HepG2 (cell line): ENCODE measurements around the gene CCDC91. TPM values are rescaled to one million over a fixed set of nuclear protein-coding genes. Genes with fewer than 3 reads are reported as not detected.

Source experiments
- ATAC-seq: fragments of 200-7000 bp; cut with Tn5 transposase; 3 replicates; pipeline ENCODE4 v1.9.1; 2020; ENCODE audit warnings: mild to moderate bottlenecking, moderate library complexity
- BruUV-seq: library from RNA; stranded (reverse); fragments of 400-500 nt; replicated peaks from 2 replicates; lab custom pipeline; 2021; lab: Mats Ljungman, UMichigan
- CTCF ChIA-PET: fragments of 300-600 bp; formaldehyde crosslinking; extraction: SDS; loops from one replicate; lab custom pipeline; 2021; ENCODE audit warnings: low total read pairs, inconsistent platforms, low intra/inter-chr PET ratio; lab: Yijun Ruan, JAX
- POLR2A ChIA-PET: fragments of 350-600 bp; sonication (Branson Sonifier 250); formaldehyde crosslinking; loops from one replicate; lab custom pipeline; 2020; ENCODE audit warnings: antibody characterized with exemption, inconsistent platforms; lab: Yijun Ruan, JAX
- DNase-seq: peaks from one replicate; pipeline ENCODE4 v3.0.0-alpha.2; 2015; ENCODE audit warnings: low spot score
- FAIRE-seq: peaks from 3 replicates; lab custom pipeline; 2011; peaks lifted over from hg19 to GRCh38; lab: Jason Lieb, UNC
- H2AFZ ChIP-seq: one replicate; pipeline ENCODE4 v1.6.1; 2011; ENCODE audit warnings: low read length, inconsistent platforms
- H3K27ac ChIP-seq: fragments of 300-600 bp; 3 replicates; pipeline ENCODE4 v1.8.0; 2011; ENCODE audit warnings: mixed run types, mild to moderate bottlenecking, mixed read lengths, low read length, inconsistent platforms; ENCODE audit not compliant: insufficient read depth; ENCODE audit errors: extremely low read length
- H3K27me3 ChIP-seq, 2 experiments: fragments of 200-600 bp in 1 of 2; 2 replicates in 1 of 2; 3 replicates in 1 of 2; pipeline versions ENCODE4 v1.6.0 to v1.8.0; 2011; ENCODE audit warnings: low read length in 2 of 2, mild to moderate bottlenecking in 2 of 2, moderate library complexity in 2 of 2, inconsistent platforms in 1 of 2; ENCODE audit not compliant: insufficient read depth in 2 of 2, control insufficient read depth in 1 of 2
- H3K36me3 ChIP-seq, 2 experiments: fragments of 200-600 bp in 1 of 2; replicated peaks in 1 of 2; 2 replicates in 1 of 2; 3 replicates in 1 of 2; pipeline versions ENCODE4 v1.5.1 to v1.8.0; 2011; ENCODE audit warnings: low read length in 2 of 2, inconsistent platforms in 1 of 2; ENCODE audit not compliant: insufficient read depth in 2 of 2, control insufficient read depth in 1 of 2
- H3K4me1 ChIP-seq: 2 replicates; pipeline ENCODE4 v1.5.1; 2012; ENCODE audit warnings: low read length, inconsistent platforms; ENCODE audit not compliant: insufficient read depth
- H3K4me2 ChIP-seq: 2 replicates; pipeline ENCODE4 v1.6.0; 2011; ENCODE audit warnings: low read depth, low read length, inconsistent platforms
- H3K4me3 ChIP-seq, 3 experiments: fragments of 200-600 bp in 1 of 3; sonication (generic), shearing (Covaris generic) in 1 of 3; replicated peaks in 1 of 3; 2 replicates each; pipeline ENCODE4 v1.5.1; 2011 to 2016; ENCODE audit warnings: low read length in 3 of 3, inconsistent platforms in 2 of 3, low read depth in 2 of 3, mild to moderate bottlenecking in 2 of 3, control low read depth in 1 of 3, mixed read lengths in 1 of 3; ENCODE audit not compliant: insufficient read depth in 1 of 3
- H3K79me2 ChIP-seq: one replicate; pipeline ENCODE4 v1.6.1; 2011; ENCODE audit warnings: low read length, inconsistent platforms; ENCODE audit not compliant: insufficient read depth
- H3K9ac ChIP-seq: 2 replicates; pipeline ENCODE4 v1.6.0; 2011; ENCODE audit warnings: mild to moderate bottlenecking, low read depth, low read length, inconsistent platforms; ENCODE audit not compliant: insufficient read depth
- H3K9me3 ChIP-seq: 2 replicates; pipeline ENCODE4 v1.5.1; 2012; ENCODE audit warnings: mild to moderate bottlenecking, low read length
- H4K20me1 ChIP-seq: 2 replicates; pipeline ENCODE4 v1.6.0; 2011; ENCODE audit warnings: inconsistent platforms, mild to moderate bottlenecking, low read length, moderate library complexity; ENCODE audit not compliant: insufficient read depth
- DRAP1 ChIP-seq: IDR thresholded peaks from 2 replicates; pipeline ENCODE4 v1.6.1; 2016; ENCODE audit warnings: missing genetic modification reagents, missing compliant biosample characterization
- JUND ChIP-seq: sonication (generic); formaldehyde crosslinking; IDR thresholded peaks from 2 replicates; pipeline ENCODE4 v1.8.0; 2022; ENCODE audit warnings: mild to moderate bottlenecking, missing genetic modification reagents
- KDM6A ChIP-seq: IDR thresholded peaks from 2 replicates; pipeline ENCODE4 v1.6.1; 2016; ENCODE audit warnings: low read depth
- KLF9 ChIP-seq: IDR thresholded peaks from 2 replicates; pipeline ENCODE4 v1.6.1; 2016; ENCODE audit warnings: low read depth
- MTERF4 ChIP-seq: sonication (generic); formaldehyde crosslinking; IDR thresholded peaks from 2 replicates; pipeline ENCODE4 v1.8.0; 2023; ENCODE audit warnings: mild to moderate bottlenecking, missing genetic modification reagents
- PTBP1 ChIP-seq: fragments of 200-400 bp; formaldehyde crosslinking; IDR thresholded peaks from 2 replicates; pipeline ENCODE4 v1.6.1; 2018; ENCODE audit warnings: low read length, low read depth; ENCODE audit not compliant: poor library complexity, severe bottlenecking
- SOX5 ChIP-seq: IDR thresholded peaks from 2 replicates; pipeline ENCODE4 v1.6.1; 2016; ENCODE audit warnings: borderline replicate concordance
- TP53 ChIP-seq: sonication (generic); formaldehyde crosslinking; conservative IDR thresholded peaks from 2 replicates; pipeline ENCODE4 v1.4.0; 2020; ENCODE audit warnings: missing genetic modification reagents
- YY1 ChIP-seq: IDR thresholded peaks from 2 replicates; pipeline ENCODE4 v1.6.1; 2011; ENCODE audit warnings: low read length, low read depth, moderate library complexity, mild to moderate bottlenecking; ENCODE audit not compliant: insufficient read depth, insufficient replicate concordance
- ZBTB4 ChIP-seq: sonication (generic); formaldehyde crosslinking; IDR thresholded peaks from 2 replicates; pipeline ENCODE4 v1.4.0; 2020; ENCODE audit warnings: missing genetic modification reagents, mild to moderate bottlenecking, borderline replicate concordance
- ZBTB43 ChIP-seq: sonication (generic); formaldehyde crosslinking; conservative IDR thresholded peaks from 2 replicates; pipeline ENCODE4 v1.4.0; 2020; ENCODE audit warnings: missing genetic modification reagents
- ZFP36L1 ChIP-seq: sonication (generic); formaldehyde crosslinking; IDR thresholded peaks from 2 replicates; pipeline ENCODE4 v1.8.0; 2022; ENCODE audit warnings: mild to moderate bottlenecking, missing genetic modification reagents, moderate library complexity
- ZKSCAN5 ChIP-seq: sonication (generic); formaldehyde crosslinking; IDR thresholded peaks from 2 replicates; pipeline ENCODE4 v1.5.1; 2020; ENCODE audit warnings: mild to moderate bottlenecking, missing genetic modification reagents
- ZMAT5 ChIP-seq: sonication (generic); formaldehyde crosslinking; IDR thresholded peaks from 2 replicates; pipeline ENCODE4 v1.5.0; 2020; ENCODE audit warnings: mild to moderate bottlenecking, low read depth, missing genetic modification reagents, borderline replicate concordance
- ZMYM2 ChIP-seq: sonication (generic); formaldehyde crosslinking; IDR thresholded peaks from 2 replicates; pipeline ENCODE4 v1.8.0; 2022; ENCODE audit warnings: mild to moderate bottlenecking, missing genetic modification reagents
- ZNF12 ChIP-seq: sonication (generic); formaldehyde crosslinking; IDR thresholded peaks from 2 replicates; pipeline ENCODE4 v1.5.0; 2020; ENCODE audit warnings: missing genetic modification reagents
- ZNF446 ChIP-seq: sonication (generic); formaldehyde crosslinking; IDR thresholded peaks from 2 replicates; pipeline ENCODE4 v1.5.0; 2020; ENCODE audit warnings: mild to moderate bottlenecking, missing genetic modification reagents
- ZNF570 ChIP-seq: sonication (generic); formaldehyde crosslinking; IDR thresholded peaks from 2 replicates; pipeline ENCODE4 v1.4.0; 2020; ENCODE audit warnings: mild to moderate bottlenecking, missing genetic modification reagents, borderline replicate concordance
- ZNF7 ChIP-seq: IDR thresholded peaks from 2 replicates; pipeline ENCODE4 v1.6.1; 2016; ENCODE audit warnings: missing biosample characterization, missing genetic modification reagents
- ZNF703 ChIP-seq: sonication (generic); formaldehyde crosslinking; IDR thresholded peaks from 2 replicates; pipeline ENCODE4 v1.5.1; 2020; ENCODE audit warnings: missing genetic modification reagents, mild to moderate bottlenecking, moderate library complexity, borderline replicate concordance
- in situ Hi-C: cut with HindIII; loops from 2 replicates; pipeline ENCODE4 v1.10.0; 2017; ENCODE audit warnings: low pct_unique_long_range_greater_than_20kb; ENCODE audit not compliant: extremely low pct_ligation_motif_present
- intact Hi-C: fragments of 100-400 bp; cut with micrococcal nuclease; formaldehyde crosslinking; loops from one replicate; pipeline ENCODE4 v1.10.0; 2022; ENCODE audit not compliant: unreplicated experiment
- polyA plus RNA-seq, 8 experiments: library from polyadenylated mRNA; depleted of rRNA in 3 of 8; stranded (reverse) in 7 of 8; unstranded in 1 of 8; fragments of >200 nt; fragmentation: Illumina TruSeq in 4 of 8; extraction: Trizol in 4 of 8; gene quantifications; 2 replicates each; pipeline versions ENCODE4 v1.2.1 to v1.2.3, GENCODE V29; 2011 to 2016; ENCODE audit warnings: low read depth in 4 of 8, missing spikeins in 1 of 8, mixed read lengths in 1 of 8; ENCODE audit not compliant: insufficient read depth in 1 of 8
- total RNA-seq, 5 experiments: library from RNA; depleted of rRNA; stranded (reverse); fragments of >200 nt; fragmentation: Illumina TruSeq; extraction: Trizol; gene quantifications; 2 replicates each; pipeline ENCODE4 v1.2.3, GENCODE V29; 2016; ENCODE audit warnings: low read depth in 1 of 5

The CCDC91 gene
- total and polyA plus RNA-seq, 2 of the 13 experiments (the other 11 are each of a cell fraction or from before 2014, with no cell fraction given), result 9.8 to 15.8 TPM

- TF ChIP-seq DRAP1 (no peak), KLF9 (CRISPR knock-in tag) (no peak), ZNF570 (CRISPR knock-in tag) (no peak), ZKSCAN5 (CRISPR knock-in tag) (no peak), ZNF12 (CRISPR knock-in tag) (no peak)
These were observed 21.9 kb downstream of the CCDC91 start (continued) for GRCh38 chr12:28212182-28212581.

- Histone ChIP-seq H3K9ac (no peak overlapping the region), H3K4me3 (no peak overlapping the region), H3K36me3 (no peaks in the 10 kb centered on the region), H3K4me1 (no peaks in the 10 kb centered on the region), H4K20me1 (no peaks in the 10 kb centered on the region), H3K4me2 (no peak overlapping the region), H2AFZ (no peak overlapping the region), H3K27me3 (no peaks in the 10 kb centered on the region; a peak in 1 of 5 replicates), H3K27ac (no peak overlapping the region), H3K9me3 (peaks cover 4% of the 10 kb centered on the region; the same call in 1 of the 2 replicates), H3K79me2 (no peaks in the 10 kb centered on the region)
- FAIRE-seq (no peak), ATAC-seq (no peak), DNase-seq (no peak)
- in situ Hi-C loops, result no loop called here
- no TSS peak for BruUV-seq
- intact Hi-C loops, result no loop called here
- TF ChIP-seq ZBTB4 (CRISPR knock-in tag) (no peak), TP53 (CRISPR knock-in tag) (no peak), MTERF4 (no peak), ZNF446 (CRISPR knock-in tag) (no peak), ZFP36L1 (no peak), ZMAT5 (CRISPR knock-in tag) (no peak), SOX5 (CRISPR knock-in tag) (no peak), YY1 (no peak), KDM6A (CRISPR knock-in tag) (no peak), ZMYM2 (CRISPR knock-in tag) (no peak), JUND (no peak), ZBTB43 (CRISPR knock-in tag) (no peak), ZNF703 (CRISPR knock-in tag) (no peak), ZNF7 (no peak), PTBP1 (no peak)
- ChIA-PET POLR2A (no interaction called here), CTCF (no interaction called here)
These were observed 24.8 kb downstream of the CCDC91 start for GRCh38 chr12:28215021-28215420.
